Keratinocyte (primary cell): Measurements from ENCODE around the gene TLK1. TPM values are rescaled to one million over a fixed set of nuclear protein-coding genes. Genes with fewer than 3 reads are reported as not detected.
A peak's percentile ranks its signal among the peaks of the same experiment; 100 is the strongest.

Source experiments
- DNase-seq: peaks from one replicate; pipeline ENCODE4 v3.0.0-alpha.2; 2011; ENCODE audit warnings: low read depth, missing footprints, low spot score
- FAIRE-seq: peaks from 2 replicates; lab custom pipeline; 2011; peaks lifted over from hg19 to GRCh38; lab: Jason Lieb, UNC
- H2AFZ ChIP-seq: 2 replicates; pipeline ENCODE4 v1.6.0; 2012; ENCODE audit warnings: low read length, control low read depth, inconsistent platforms; ENCODE audit not compliant: control insufficient read depth
- H3K27ac ChIP-seq: 2 replicates; pipeline ENCODE4 v1.5.1; 2011; ENCODE audit warnings: low read length; ENCODE audit not compliant: control insufficient read depth, insufficient read depth
- H3K27me3 ChIP-seq: 3 replicates; pipeline ENCODE4 v1.6.0; 2011; ENCODE audit warnings: low read length; ENCODE audit not compliant: control insufficient read depth, insufficient read depth; ENCODE audit errors: extremely low read depth
- H3K36me3 ChIP-seq, 2 experiments: 2 replicates in 1 of 2; 3 replicates in 1 of 2; pipeline ENCODE4 v1.5.1; 2011; ENCODE audit warnings: low read length in 2 of 2, mild to moderate bottlenecking in 1 of 2; ENCODE audit not compliant: control insufficient read depth in 2 of 2, insufficient read depth in 2 of 2; ENCODE audit errors: extremely low read depth in 1 of 2
- H3K4me1 ChIP-seq: 3 replicates; pipeline ENCODE4 v1.5.1; 2011; ENCODE audit warnings: low read length; ENCODE audit not compliant: control insufficient read depth, insufficient read depth; ENCODE audit errors: extremely low read depth
- H3K4me2 ChIP-seq: 3 replicates; pipeline ENCODE4 v1.6.0; 2011; ENCODE audit warnings: low read depth, low read length; ENCODE audit not compliant: control insufficient read depth, insufficient read depth; ENCODE audit errors: extremely low read depth
- H3K4me3 ChIP-seq, 3 experiments: fragments of 200-600 bp in 1 of 3; sonication (generic) in 1 of 3; 2 replicates in 2 of 3; 3 replicates in 1 of 3; pipeline ENCODE4 v1.5.1; 2011 to 2016; ENCODE audit warnings: low read length in 3 of 3, mild to moderate bottlenecking in 3 of 3, control low read depth in 2 of 3, inconsistent platforms in 1 of 3, low read depth in 1 of 3, mixed read lengths in 1 of 3, mixed run types in 1 of 3, moderate library complexity in 1 of 3; ENCODE audit not compliant: control insufficient read depth in 2 of 3, insufficient read depth in 2 of 3; ENCODE audit errors: extremely low read depth in 1 of 3
- H3K79me2 ChIP-seq: 2 replicates; pipeline ENCODE4 v1.6.0; 2012; ENCODE audit warnings: low read length; ENCODE audit not compliant: control insufficient read depth, insufficient read depth
- H3K9ac ChIP-seq: 3 replicates; pipeline ENCODE4 v1.6.0; 2011; ENCODE audit warnings: low read length; ENCODE audit not compliant: control insufficient read depth, insufficient read depth; ENCODE audit errors: extremely low read depth
- H3K9me1 ChIP-seq: 3 replicates; pipeline ENCODE4 v1.6.0; 2011; ENCODE audit warnings: low read length; ENCODE audit not compliant: control insufficient read depth, insufficient read depth; ENCODE audit errors: extremely low read depth
- H3K9me3 ChIP-seq: 2 replicates; pipeline ENCODE4 v1.5.1; 2012; ENCODE audit warnings: low read depth, low read length; ENCODE audit not compliant: control insufficient read depth
- H4K20me1 ChIP-seq: 3 replicates; pipeline ENCODE4 v1.6.0; 2011; ENCODE audit warnings: low read length; ENCODE audit not compliant: control insufficient read depth, insufficient read depth; ENCODE audit errors: extremely low read depth
- CTCF ChIP-seq, 3 experiments: IDR thresholded peaks in 1 of 3; conservative IDR thresholded peaks in 1 of 3; optimal IDR thresholded peaks in 1 of 3; 2 replicates in 2 of 3; 3 replicates in 1 of 3; pipeline versions ENCODE3 to v1.5.1; 2011; ENCODE audit warnings: low read length in 3 of 3, mild to moderate bottlenecking in 3 of 3, moderate library complexity in 2 of 3, control low read depth in 1 of 3, inconsistent platforms in 1 of 3; ENCODE audit not compliant: insufficient read depth in 2 of 3; ENCODE audit errors: extremely low read depth in 1 of 3
- EZH2 ChIP-seq: IDR thresholded peaks from one replicate; pipeline ENCODE4 v1.6.1; 2012; ENCODE audit warnings: inconsistent platforms, mild to moderate bottlenecking, low read length, moderate library complexity
- dilution Hi-C: fragments of 300-500 bp; cut with MboI; formaldehyde crosslinking; loops from one replicate; pipeline ENCODE4 v1.7.0; 2020; ENCODE audit warnings: low sequenced_read_pairs; ENCODE audit not compliant: extremely low pct_ligation_motif_present
- polyA plus RNA-seq, 5 experiments: library from polyadenylated mRNA; depleted of rRNA in 3 of 5; stranded (reverse) in 3 of 5; stranded (forward) in 1 of 5; unstranded in 1 of 5; fragments of >200 nt; gene quantifications; 1 replicate in 1 of 5; 2 replicates in 3 of 5; 3 replicates in 1 of 5; pipeline versions ENCODE4 v1.2.1 to v1.2.3, GENCODE V29; 2011 to 2012; ENCODE audit warnings: missing spikeins in 2 of 5, low read depth in 1 of 5, low replicate concordance in 1 of 5

The TLK1 gene
- polyA plus RNA-seq, 1 donor (not counting 4 experiments of a cell fraction or from before 2014, with no cell fraction given): 14.7 TPM

GRCh38 chr2:171042253-171042969 lies 118.3 kb downstream of the TLK1 start:
- H3K9me1 ChIP-seq: no peaks in the 10 kb centered on the region
- TF ChIP-seq CTCF (optimal IDR thresholded peaks at IDR 0.05 in 1 of 3, IDR thresholded peaks at IDR 0.05 in 1 of 3, conservative IDR thresholded peaks at IDR 0.05 in 1 of 3; ENCODE audit: extremely low read depth in 1 of 3, insufficient read depth in 2 of 3, low read length in 3 of 3): no peak
- no peak for TF ChIP-seq EZH2
- DNase-seq (no peak), FAIRE-seq (no peak)
- no peaks in the 10 kb centered on the region for H3K79me2 ChIP-seq
- H3K27me3 ChIP-seq: no peaks in the 10 kb centered on the region
- no peak overlapping the region for H3K27ac ChIP-seq
- dilution Hi-C loops: no loop called here
- H2AFZ ChIP-seq: no peak overlapping the region
- peaks cover 7 to 10% of the 10 kb centered on the region in 2 experiments for H3K36me3 ChIP-seq
- H3K4me2 ChIP-seq: no peak overlapping the region
- H3K4me3 ChIP-seq: no peak overlapping the region
- no peaks in the 10 kb centered on the region for H3K9me3 ChIP-seq
- no peak overlapping the region for H3K9ac ChIP-seq
- H3K4me1 ChIP-seq: no peaks in the 10 kb centered on the region
- H4K20me1 ChIP-seq: no peaks in the 10 kb centered on the region

GRCh38 chr2:171036532-171036931 lies 124.2 kb downstream of the TLK1 start:
- Histone ChIP-seq H3K36me3 (peaks cover 8% of the 10 kb centered on the region in 2 experiments), H4K20me1 (no peaks in the 10 kb centered on the region), H3K4me1 (no peaks in the 10 kb centered on the region), H3K4me3 (no peak overlapping the region), H3K9ac (no peak overlapping the region), H3K27ac (no peak overlapping the region), H3K79me2 (no peaks in the 10 kb centered on the region), H3K4me2 (no peak overlapping the region), H3K9me3 (no peaks in the 10 kb centered on the region), H3K9me1 (no peaks in the 10 kb centered on the region), H2AFZ (no peak overlapping the region), H3K27me3 (no peaks in the 10 kb centered on the region)
- dilution Hi-C loops: no loop called here
- DNase-seq (no peak), FAIRE-seq (no peak)
- TF ChIP-seq EZH2: no peak

GRCh38 chr2:171034315-171034714 lies 126.4 kb downstream of the TLK1 start:
- no peak overlapping the region for H3K9ac ChIP-seq
- DNase-seq (peak; percentile 1), FAIRE-seq (peak; percentile 20)
- no peaks in the 10 kb centered on the region for H3K9me3 ChIP-seq
- H3K4me3 ChIP-seq: no peak overlapping the region
- H4K20me1 ChIP-seq: no peaks in the 10 kb centered on the region
- H2AFZ ChIP-seq: no peak overlapping the region
- H3K9me1 ChIP-seq: no peaks in the 10 kb centered on the region
- dilution Hi-C loops: no loop called here
- H3K27me3 ChIP-seq: no peaks in the 10 kb centered on the region
- no peak overlapping the region for H3K27ac ChIP-seq
- no peak for TF ChIP-seq EZH2
- no peak for TF ChIP-seq CTCF (optimal IDR thresholded peaks at IDR 0.05 in 1 of 3, IDR thresholded peaks at IDR 0.05 in 1 of 3, conservative IDR thresholded peaks at IDR 0.05 in 1 of 3; ENCODE audit: extremely low read depth in 1 of 3, insufficient read depth in 2 of 3, low read length in 3 of 3)
- no peaks in the 10 kb centered on the region for H3K4me1 ChIP-seq
- H3K4me2 ChIP-seq: no peak overlapping the region
- peaks cover 7 to 11% of the 10 kb centered on the region in 2 experiments for H3K36me3 ChIP-seq
- H3K79me2 ChIP-seq: no peaks in the 10 kb centered on the region
